Prostate gland (tissue), 2 donors: ENCODE results near the gene KCTD4.

Experiments used
- CTCF ChIP-seq, 4 experiments: fragments of 200-600 bp in 2 of 4; fragments of 450-650 bp in 2 of 4; sonication (generic) in 2 of 4; IDR thresholded peaks; 1 replicate in 3 of 4; 2 replicates in 1 of 4; pipeline ENCODE4 v1.5.1; 2016 to 2019; ENCODE audit warnings: antibody characterized with exemption in 4 of 4, mild to moderate bottlenecking in 2 of 4, moderate library complexity in 2 of 4
- POLR2A ChIP-seq: fragments of 450-650 bp; IDR thresholded peaks from one replicate; pipeline ENCODE4 v1.6.1; 2016; ENCODE audit warnings: antibody characterized with exemption, mild to moderate bottlenecking

DNA sequence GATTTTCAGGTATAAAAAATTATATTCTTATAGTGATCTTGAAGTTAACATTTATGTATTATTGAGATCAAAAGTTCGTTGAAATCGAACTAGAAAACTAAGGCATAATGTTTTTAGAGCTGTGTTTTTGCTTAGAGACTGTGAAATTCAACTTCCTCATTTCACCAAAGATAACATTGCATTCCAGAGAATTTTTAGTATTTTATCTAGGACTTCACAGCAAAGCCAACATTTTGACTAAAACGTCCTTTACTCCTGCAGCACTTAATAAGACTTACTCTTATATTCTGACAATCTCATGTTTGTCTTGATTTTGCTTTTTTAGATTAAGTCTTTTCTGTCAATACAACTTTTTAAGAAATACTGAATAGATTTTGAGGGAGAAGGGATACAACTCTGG lies 4.7 kb downstream of the KCTD4 start:
- TF ChIP-seq CTCF (IDR thresholded peaks at IDR 0.05) (no peak), POLR2A (no peak)
